NCI-H187 (cell line): ENCODE data around the gene FRA10AC1.
A peak's percentile ranks its signal among the peaks of the same experiment; 100 is the strongest.

Source experiments
- DNase-seq, 2 experiments: peaks; one replicate each; lab custom pipeline; 2025; lab: John Stamatoyannopoulos, UW

The FRA10AC1 gene, protein sequence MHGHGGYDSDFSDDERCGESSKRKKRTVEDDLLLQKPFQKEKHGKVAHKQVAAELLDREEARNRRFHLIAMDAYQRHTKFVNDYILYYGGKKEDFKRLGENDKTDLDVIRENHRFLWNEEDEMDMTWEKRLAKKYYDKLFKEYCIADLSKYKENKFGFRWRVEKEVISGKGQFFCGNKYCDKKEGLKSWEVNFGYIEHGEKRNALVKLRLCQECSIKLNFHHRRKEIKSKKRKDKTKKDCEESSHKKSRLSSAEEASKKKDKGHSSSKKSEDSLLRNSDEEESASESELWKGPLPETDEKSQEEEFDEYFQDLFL

GRCh38 chr10:93702210-93703001, at the start of gene FRA10AC1:
Gene FRA10AC1, minus strand, starts transcription at chr10:93702592. Its CDS starts 2,486 bp downstream, at chr10:93700106.
- peak; percentile 51 to 84 for DNase-seq

GRCh38 chr10:93751832-93752231, 49.4 kb upstream of the FRA10AC1 start:
- no peak for DNase-seq

- no peak for DNase-seq
Measured at GRCh38 chr10:93751124-93751523, 48.7 kb upstream of the FRA10AC1 start.

GRCh38 chr10:93749218-93749799, 46.9 kb upstream of the FRA10AC1 start:
- no peak for DNase-seq

- no peak for DNase-seq
Measured at GRCh38 chr10:93746844-93747284, 44.5 kb upstream of the FRA10AC1 start.

GRCh38 chr10:93745408-93746065, 43.1 kb upstream of the FRA10AC1 start:
- no peak for DNase-seq

DNA sequence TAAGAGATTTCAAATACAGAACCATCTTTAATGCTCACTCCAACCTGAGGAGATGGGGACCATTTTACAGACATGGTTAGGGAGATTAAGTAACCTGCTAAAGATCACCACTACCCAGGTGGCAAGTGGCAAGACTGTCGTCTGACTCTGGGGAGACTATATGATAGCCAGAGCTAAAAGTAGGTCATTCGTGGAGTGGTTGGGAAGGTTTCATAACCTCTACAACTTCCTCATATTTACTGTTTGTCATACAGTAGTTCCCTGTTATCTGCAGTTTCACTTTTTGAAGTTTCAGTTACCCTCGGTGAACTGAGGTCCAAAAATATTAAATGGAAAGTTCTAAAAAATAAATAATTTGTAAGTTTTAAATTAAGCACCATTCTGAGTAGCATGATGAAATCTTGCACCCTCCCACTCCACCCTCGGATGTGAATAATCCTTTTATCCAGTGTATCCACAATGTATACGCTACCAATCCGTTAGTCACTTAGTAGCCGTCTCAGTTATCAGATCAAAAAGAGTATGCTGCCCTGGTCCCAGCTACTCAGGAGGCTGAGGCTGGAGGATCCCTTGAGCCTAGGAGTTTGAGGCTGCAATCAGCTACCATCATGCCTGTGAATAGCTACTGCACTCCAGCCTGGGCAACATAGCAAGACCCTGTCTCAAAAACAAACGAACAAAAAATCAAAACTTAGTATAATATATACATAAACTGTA, 40.4 kb upstream of the FRA10AC1 start:
- DNase-seq: no peak

DNA sequence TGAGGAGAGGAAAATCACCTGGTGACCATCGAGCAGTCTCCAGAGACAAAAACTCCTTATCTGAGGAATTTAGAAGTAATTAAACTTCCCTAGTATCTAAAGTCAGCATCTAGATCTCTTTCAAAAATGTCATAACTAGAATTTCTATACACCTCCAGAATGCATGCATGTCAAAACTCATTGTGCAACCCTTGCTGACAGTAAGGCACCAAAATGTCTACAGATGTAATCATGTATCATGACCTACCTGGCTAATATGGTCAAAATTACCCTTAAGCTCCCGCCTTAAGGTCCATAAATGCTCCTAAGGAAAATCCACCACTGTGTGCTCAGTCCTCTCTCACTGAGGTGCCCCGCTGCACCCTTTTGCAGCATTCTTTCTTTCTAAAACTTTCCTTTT, 39.0 kb upstream of the FRA10AC1 start:
- DNase-seq: no peak

- DNase-seq: no peak
Measured at GRCh38 chr10:93726024-93726423, 23.6 kb upstream of the FRA10AC1 start.

GRCh38 chr10:93723153-93723552, 20.8 kb upstream of the FRA10AC1 start:
- DNase-seq: no peak

DNA sequence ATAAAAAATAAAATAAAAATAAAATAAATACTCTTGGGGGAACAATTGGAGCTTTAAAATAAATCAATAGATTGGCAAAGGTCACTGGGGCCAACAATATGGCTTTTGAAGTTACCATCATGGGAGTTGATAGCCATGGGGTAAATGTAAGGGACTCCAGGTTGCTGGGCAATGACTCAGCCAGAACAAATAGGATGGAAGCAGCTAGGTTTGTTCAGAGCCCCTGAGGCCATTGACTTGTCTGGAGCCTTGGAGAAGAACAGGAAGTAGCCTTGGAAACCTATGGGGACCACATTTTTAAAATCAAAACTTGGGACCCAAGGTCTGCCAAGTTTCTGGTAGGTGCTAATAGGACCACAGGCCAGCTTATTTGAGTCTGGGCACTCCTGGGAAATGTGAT, 20.2 kb upstream of the FRA10AC1 start:
- DNase-seq: no peak

- DNase-seq: no peak
Measured at GRCh38 chr10:93719901-93720300, 17.5 kb upstream of the FRA10AC1 start.

GRCh38 chr10:93718937-93719725, 16.7 kb upstream of the FRA10AC1 start:
- no peak for DNase-seq

DNA sequence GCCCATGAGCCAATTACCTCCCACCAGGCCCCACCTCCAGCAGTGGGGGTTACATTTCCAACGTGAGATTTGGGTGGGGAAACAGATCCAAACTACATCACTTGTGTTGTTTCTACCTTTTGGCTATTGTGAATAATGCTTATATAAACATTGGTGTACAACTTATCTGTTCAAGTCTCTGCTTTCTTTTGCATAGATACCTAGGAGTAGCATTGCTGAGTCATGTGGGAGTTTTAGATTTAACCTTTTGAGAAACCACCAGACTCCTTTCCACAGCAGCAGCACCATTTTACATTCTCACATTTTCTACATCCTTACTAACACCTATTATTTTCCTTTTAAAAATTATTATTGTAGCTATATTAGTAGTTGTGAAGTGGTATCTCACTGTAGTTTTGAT, 14.4 kb upstream of the FRA10AC1 start:
- no peak for DNase-seq

GRCh38 chr10:93715345-93715744, 13.0 kb upstream of the FRA10AC1 start:
- no peak for DNase-seq

- DNase-seq: no peak
Measured at GRCh38 chr10:93712593-93712992, 10.2 kb upstream of the FRA10AC1 start.

DNA sequence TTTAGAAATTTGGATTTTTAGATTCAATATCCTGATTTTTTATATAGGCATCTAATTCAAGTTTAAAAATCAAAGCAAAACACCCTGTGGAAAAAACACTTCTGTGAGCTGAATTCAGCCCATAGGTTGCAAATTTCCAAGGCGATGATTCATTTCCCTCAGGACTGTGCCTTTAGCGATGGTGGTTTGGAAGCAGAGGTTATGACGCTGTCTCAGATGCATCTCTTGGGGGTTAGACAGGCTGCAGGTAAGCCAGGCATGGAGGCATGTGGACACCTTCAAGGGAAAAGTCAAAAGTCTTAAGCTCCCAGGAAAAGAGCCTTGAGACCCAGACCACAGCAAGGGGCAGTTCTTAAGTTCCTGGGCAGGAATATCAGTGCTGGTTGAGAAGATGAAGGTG, 9.5 kb upstream of the FRA10AC1 start:
- no peak for DNase-seq

DNA sequence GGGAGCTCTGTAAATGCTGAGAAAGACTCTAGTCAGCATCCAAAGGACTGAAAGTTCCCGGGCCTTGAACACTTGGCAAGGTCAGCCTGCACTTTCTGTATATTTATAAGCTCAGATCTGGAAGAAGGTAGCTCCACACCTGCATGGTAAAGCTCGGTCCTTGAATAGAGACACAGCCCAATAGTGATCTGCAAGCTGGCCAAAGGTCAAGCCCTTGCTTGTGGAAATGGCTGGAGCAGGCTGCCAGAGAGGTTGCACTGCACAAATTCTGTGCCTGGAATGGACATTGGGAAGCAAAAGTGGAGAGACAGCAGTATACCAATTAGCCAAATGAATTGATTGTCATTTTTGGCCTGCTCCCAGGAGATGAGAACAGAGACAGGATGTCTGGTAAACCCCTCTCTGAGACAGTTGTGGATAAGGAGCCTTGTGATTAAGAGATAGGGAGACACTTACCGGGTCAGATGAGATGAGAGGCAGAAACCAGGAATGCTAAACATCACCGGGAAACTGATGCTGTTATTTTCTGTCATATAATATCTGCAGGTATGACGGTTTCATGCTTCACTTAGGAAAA, 8.0 kb upstream of the FRA10AC1 start:
- DNase-seq: no peak

DNA sequence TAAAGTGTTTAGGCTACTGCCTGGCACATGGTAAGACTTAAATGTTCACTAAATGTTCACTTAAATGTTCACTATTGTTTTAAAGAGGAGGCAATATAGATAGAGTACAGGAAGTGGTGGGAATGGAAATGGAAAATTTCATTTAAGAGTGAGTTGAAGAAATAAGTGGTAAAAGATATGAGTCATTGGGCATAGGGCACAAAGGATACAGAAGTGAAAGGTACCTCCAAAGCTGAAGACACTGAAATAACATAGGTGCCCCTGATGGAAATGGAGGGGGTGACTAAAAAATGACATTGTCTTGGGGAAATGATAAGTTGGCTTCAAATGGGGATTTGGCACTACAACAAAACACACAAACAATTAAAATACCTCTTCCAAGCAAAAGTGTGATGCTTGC, 5.2 kb upstream of the FRA10AC1 start:
- DNase-seq: no peak

DNA sequence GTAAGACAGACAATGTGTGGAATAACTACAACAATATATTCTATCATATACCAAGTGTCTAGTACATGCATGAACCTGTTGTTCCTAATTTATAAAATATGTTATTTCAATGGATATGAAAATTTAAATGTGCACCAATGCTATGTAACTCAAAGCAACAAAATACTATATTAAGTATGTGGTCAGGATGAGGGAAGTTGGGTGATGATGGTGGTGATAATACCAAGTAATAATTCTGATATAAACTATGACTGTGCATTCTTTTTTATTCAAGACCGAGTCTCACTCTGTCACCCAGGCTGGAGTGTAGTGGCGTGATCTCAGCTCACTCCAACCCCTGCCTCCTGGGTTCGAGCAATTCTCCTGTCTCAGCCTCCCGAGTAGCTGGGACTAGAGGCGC, 2.1 kb upstream of the FRA10AC1 start:
- no peak for DNase-seq

DNA sequence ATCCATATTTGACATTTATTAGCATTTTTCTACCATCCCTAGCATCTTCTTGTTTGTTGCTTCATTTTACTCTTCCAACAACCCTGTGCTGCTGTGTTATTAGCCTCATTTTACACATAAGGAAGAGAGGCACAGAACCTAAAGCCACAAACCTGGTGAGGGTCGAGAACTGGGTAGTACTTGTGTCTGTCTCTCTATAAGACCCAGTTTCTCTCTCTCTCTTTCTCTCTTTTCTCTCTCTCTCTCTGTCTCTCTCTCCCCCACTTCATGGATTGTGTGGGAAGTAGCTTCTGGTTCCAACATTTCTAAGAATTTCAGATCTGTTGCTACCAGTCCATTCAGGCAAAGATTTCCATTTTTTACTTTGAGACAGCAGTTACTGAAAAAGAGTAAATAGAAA, 1.4 kb upstream of the FRA10AC1 start:
- no peak for DNase-seq
